Astrocyte of the cerebellum (primary cell): ENCODE data around the gene CAMTA1.
"Not testable (repeated sequence)": the region's sequence is repeated elsewhere in the genome, so short reads cannot be mapped to it uniquely, and the experiment has no call there.

Experiments used
- DNase-seq: peaks from one replicate; pipeline ENCODE4 v3.0.0-alpha.2; 2011; ENCODE audit warnings: low read depth
- H3K4me3 ChIP-seq: 2 replicates; pipeline ENCODE4 v1.5.1; 2011; ENCODE audit warnings: mild to moderate bottlenecking, low read depth, low read length, moderate library complexity
- in situ Hi-C: cut with HindIII; loops from 2 replicates; pipeline ENCODE4 v1.10.0; 2017; ENCODE audit warnings: low sequenced_read_pairs
- TF ChIP-seq, protein P1 (sequence below): IDR thresholded peaks from 2 replicates; pipeline ENCODE4 v1.5.1; 2012; ENCODE audit warnings: low read length, low read depth, moderate library complexity, mild to moderate bottlenecking; ENCODE audit errors: missing control alignments

Gene CAMTA1

DNA sequence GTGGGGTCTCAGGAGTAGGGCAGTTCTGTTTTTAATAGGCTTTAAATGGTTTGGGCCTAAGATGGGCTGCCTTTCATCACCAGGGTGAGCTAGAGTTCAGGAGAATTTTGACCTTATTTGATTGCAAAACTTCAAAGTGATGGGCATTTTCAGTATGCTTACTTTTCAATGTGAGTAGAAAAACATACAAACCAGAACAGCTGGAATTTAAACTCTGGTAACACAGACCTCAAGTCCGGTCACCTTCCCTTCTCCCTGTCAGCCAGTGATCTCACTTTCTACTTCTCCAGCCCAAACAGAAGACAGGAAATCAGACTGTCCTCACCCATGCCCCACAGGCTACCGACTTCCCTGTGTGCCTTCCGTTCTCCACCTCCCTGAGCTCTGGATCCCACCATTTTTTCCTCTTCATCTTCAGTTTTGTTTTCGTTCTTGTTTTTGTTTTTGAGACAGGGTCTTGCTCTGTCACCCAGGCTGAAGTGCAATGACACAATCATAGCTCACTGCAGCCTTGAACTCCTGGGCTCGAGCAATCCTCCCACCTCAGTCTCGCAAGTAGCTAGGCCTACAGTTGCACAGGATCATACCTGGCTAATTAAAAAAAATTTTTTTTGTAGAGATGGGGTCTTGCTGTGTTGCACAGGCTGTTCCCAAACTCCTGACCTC, 374.0 kb downstream of the CAMTA1 start:
- DNase-seq = no peak
- H3K4me3 ChIP-seq = no peak overlapping the region
- in situ Hi-C loops = no loop called here
- TF ChIP-seq, protein P1, sequence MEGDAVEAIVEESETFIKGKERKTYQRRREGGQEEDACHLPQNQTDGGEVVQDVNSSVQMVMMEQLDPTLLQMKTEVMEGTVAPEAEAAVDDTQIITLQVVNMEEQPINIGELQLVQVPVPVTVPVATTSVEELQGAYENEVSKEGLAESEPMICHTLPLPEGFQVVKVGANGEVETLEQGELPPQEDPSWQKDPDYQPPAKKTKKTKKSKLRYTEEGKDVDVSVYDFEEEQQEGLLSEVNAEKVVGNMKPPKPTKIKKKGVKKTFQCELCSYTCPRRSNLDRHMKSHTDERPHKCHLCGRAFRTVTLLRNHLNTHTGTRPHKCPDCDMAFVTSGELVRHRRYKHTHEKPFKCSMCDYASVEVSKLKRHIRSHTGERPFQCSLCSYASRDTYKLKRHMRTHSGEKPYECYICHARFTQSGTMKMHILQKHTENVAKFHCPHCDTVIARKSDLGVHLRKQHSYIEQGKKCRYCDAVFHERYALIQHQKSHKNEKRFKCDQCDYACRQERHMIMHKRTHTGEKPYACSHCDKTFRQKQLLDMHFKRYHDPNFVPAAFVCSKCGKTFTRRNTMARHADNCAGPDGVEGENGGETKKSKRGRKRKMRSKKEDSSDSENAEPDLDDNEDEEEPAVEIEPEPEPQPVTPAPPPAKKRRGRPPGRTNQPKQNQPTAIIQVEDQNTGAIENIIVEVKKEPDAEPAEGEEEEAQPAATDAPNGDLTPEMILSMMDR = no peak

DNA sequence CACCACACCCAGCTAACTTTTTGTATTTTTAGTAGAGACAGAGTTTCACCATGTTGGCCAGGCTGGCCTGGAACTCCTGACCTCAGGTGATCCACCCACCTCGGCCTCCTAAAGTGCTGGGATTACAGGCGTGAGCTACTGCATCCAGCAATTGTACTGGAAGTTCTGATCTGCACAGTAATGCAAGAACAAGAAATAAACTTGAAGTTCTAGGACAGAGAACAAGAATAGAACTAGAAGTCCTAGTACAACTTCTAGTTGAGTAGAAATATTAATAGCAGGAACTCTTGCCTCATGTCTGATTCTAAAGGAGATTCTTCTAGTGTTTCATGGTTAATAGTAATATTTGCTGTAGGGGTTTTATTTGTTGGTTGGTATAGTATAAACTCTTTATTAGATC, 383.3 kb downstream of the CAMTA1 start:
- not testable (repeated sequence) for H3K4me3 ChIP-seq, DNase-seq
- in situ Hi-C loops = loop anchor here (5.0 kb wide), 2 partner anchors 41 to 64 kb away; no protein-coding TSS in a partner anchor

DNA sequence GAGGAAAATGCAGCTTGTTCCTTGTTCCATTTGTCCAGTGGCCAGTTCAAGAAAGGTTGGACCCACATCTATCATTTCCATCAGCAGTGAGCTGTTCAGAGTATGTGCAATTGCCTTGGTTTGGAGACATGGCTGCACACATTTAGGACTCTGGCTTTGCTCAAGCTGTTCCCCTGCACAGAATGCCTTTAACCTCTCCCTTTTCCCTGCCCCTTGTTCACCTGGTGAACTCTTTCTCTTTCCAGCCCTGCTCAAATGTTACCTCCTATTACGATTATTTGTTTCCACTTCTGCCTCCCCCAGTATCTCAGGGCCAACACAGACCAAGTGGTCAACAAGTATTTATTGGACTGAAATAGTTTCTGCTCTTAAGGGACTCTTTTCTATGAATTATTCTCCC, 385.9 kb downstream of the CAMTA1 start:
- TF ChIP-seq, protein P1 = no peak
- in situ Hi-C loops = no loop called here
- DNase-seq = no peak
- H3K4me3 ChIP-seq = no peak overlapping the region

DNA sequence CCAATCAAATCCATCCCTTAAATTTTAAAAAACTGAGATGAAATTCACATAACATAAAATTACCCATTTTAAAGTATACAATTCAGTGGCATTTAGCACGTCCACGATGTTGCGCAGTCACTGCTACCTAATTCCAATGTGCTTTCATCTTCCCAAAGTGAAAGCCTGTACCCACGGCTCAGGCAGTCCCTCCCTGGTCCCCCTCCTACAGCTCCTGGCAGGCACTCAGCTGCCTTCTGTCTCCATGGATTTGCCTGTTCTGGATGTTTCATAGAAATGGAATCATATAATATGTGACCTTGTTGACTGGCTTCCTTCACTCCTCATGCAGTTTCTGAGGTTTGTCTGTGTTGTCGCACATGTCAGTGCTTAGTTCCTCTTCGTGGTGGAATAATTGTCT, 386.3 kb downstream of the CAMTA1 start:
- TF ChIP-seq, protein P1 = no peak
- no peak for DNase-seq
- in situ Hi-C loops = no loop called here
- no peak overlapping the region for H3K4me3 ChIP-seq

DNA sequence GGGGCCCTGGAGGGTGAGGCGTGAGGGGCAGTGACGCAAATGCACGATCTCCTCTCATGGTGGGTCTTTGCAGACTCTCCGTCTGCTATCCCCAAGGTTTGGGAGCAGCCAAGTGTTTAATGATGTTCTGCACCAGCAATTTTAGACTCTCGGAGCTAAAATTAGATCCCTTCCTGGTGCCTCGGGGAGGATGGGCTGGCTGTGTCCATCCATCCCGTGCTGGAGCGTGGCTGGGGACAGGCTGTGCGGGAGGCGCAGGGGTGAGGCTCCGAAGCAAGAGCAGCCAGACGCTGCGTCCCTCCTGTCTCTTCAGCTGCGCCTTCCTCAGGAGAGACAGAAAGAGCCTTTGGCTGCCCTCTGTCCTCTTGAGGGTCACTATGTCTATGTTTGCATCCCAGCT, 387.6 kb downstream of the CAMTA1 start:
- TF ChIP-seq, protein P1 = no peak
- in situ Hi-C loops = no loop called here
- DNase-seq = no peak
- no peak overlapping the region for H3K4me3 ChIP-seq

DNA sequence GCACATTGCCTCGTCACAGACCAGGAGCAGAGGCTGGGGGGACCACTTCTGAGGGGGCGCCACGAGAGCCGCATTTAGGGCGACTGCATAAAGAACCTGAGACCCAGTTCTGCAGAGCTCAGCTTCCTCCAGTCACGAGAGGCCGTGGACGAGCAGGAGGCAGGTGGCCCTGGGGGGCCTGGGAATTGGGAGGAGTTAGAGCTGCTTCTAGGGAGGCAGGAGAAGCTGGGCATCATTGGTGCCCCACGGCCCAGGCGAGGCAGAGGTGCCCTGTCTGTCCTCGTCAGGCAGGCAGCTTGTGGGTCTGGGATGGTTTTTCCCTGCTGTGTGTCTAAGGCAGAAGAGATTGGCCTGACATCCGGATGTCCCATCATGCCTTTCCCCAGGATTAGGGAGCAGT, 389.3 kb downstream of the CAMTA1 start:
- TF ChIP-seq, protein P1 = no peak
- no peak for DNase-seq
- in situ Hi-C loops = no loop called here
- no peak overlapping the region for H3K4me3 ChIP-seq

DNA sequence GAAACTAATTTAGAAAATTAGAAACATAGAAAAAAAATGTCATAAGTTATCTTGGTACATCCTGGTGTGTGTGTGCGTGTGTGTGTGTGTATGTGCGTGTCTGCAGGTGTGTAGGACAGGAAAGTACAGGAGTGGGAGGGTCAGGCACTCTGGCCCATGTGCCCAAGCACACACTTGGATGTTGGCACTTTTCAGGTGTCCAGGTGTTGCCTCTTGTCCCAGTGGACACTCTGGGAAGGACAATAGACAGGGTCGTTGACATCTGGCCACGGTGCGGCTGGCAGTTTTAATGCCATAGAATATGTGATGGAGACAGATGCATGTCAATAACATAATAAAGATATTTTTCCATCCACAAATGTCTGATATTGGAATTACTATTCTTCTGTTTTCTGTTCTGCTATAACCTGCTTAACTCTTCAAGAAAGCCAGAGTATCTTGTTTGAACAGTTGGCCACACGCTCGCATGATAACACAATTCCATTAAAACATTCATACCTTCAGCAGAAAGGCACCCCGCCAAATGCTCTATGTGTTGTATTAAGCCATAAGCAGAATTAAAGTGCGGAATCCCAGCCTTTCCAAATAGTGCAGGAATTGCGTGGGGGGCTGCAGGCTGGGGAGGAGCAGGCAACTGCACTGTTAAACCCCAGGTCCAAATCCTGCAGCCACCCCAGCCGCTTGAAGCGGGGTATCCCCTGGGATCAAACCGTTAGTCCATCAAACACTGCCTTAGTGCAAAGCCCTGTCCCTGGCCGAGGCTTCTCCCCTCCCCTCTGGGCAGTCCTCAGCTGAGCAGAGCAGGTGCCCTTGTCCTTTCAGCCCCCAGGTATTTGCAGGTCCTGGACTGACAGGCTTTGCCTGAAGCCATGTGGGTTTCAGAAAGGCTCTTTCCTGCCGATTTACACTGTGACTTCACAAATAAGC, 390.0 kb downstream of the CAMTA1 start:
- H3K4me3 ChIP-seq = no peak overlapping the region
- in situ Hi-C loops = no loop called here
- TF ChIP-seq, protein P1 = no peak
- DNase-seq = no peak
